Amygdala (tissue), 56 donors: ENCODE results near the gene CDO1.
A peak's percentile ranks its signal among the peaks of the same experiment; 100 is the strongest.

Experiments
- DNase-seq, 56 donors: peaks; one replicate each; lab custom pipeline; 2025; lab: John Stamatoyannopoulos, UW

The CDO1 gene

GRCh38 chr5:115816226-115817081 is at the start of gene CDO1:
CDO1 (minus strand) TSS chr5:115816659; CDS start chr5:115816397, 262 bp downstream.
- DNase-seq: peak in 55 of 56 donors; percentile 18 to 87 (median 69)

DNA sequence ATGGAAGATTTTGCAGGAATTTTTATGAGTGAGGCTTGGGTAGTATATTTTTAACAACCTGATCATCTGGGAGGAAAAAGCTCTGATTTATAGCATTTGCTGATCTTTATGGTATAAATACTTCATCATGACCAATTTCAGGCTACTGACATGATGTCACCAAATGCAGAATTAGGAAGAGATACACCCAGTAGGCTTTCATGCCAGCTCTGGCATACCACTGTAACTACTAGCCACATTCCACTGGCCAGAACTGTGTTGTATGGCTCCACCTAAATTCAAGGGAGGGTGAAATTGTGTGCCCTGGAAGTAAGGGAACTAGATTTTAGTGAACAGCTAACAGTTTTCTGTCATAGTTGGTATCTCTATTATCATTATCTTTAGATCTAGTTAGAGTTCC is 42.9 kb upstream of the CDO1 start:
- DNase-seq: no peak

DNA sequence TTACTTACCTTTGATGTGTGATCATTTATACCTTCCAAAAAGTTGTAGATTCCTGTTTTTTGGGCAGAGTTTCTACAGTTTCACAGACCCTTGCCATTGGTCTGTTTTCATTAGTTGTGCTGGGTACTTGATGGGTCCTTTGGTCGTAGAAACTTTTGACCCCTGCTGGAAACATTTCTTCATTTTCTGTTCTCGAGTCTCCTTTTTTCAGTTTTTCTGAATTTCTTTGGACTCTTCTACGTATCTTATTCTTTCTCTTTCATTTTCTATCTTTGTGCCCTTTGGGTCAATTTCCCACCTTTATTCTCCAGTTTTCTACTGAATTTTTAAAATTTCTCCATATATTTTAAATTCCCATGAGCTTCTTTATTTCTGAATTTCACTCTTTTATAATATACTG is 41.9 kb upstream of the CDO1 start:
- DNase-seq: no peak

- DNase-seq: no peak
Measured at GRCh38 chr5:115857626-115858349, 41.3 kb upstream of the CDO1 start.

DNA sequence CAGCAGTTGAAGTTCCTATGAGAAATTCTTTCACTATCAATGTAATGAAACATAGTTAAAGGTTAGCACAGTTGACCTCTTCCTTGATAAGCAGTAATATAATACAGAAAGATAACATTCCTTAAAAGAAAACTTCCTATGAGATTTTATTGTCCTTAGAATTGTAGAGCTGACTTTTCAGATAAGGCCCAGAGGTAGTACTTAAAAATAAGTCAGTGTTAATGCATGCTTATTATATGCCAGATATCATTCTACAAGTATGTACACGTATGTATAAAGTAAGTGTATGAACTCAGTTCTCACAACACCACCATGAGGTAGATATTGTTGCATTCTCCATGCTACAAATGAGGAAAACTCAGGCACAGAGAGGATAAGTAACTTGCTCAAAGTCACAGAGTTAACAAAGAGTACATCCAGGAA is 40.6 kb upstream of the CDO1 start:
- DNase-seq: no peak

DNA sequence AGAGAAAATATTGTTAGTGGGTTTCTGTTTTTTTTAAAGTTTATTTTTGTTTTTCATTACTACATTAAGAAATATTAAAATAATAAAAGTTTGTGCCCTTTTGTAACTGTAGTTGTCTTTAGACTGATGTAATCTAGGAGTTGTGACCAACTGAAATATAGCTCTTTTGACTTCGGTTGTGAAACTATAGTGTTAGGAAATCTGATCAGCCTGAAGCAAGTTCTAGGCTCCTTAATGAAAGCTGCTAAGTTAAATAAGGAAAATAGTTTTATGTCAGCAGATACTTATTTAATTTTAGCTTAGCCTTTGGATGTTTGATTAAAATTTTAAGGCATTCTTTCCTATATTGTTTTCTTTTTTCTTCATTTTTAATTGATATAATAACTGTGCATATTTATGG is 39.5 kb upstream of the CDO1 start:
- DNase-seq: no peak

DNA sequence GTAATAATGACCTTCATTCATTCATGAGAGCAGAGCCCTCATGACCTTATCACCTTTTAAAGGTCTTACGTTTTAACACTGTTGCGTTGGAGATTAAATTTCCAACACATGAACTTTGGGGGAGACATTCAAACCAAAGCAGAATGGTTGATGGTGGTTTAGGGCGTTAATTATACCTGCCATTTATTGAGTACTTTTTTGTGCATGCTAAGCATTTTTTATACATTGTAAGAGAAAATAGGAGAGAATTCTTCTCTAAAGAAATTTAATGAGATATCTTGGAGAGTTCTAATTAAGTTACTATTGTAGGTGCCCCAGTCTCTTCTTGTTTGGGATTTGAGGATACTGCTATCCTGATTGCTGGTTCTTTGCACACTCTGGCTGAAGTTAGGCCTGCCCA is 37.7 kb upstream of the CDO1 start:
- DNase-seq: no peak

DNA sequence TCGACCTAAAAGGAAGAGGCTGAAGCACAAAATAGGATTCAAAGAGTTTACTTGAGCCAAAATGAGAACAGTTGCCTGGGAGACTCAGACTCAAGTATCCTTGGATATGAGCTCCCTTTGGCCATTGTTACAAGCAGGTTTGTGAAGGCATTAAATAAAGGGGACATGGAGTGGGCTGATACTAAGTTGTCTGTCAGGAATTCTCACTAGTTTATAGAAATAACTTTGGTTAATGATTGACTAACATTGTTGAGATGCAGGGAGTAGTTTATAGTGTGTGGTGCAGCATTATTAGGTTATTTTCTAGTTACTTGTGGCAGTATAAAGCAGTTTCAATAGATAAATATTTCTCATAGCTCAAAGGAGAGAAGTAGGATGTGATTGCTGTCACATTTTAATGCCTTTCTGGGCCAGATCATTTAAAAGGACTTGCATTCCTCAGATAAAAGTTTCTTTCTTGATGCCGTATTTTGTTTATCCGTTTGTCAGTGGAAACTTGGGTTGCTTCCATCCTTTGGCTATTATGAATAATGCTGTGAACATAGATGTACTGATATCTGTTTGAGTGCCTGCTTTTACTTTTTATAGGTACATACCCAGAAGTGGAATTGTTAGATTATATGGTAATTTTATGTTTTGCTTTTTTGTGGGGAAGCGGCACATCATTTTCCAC is 34.4 kb upstream of the CDO1 start:
- DNase-seq: no peak

DNA sequence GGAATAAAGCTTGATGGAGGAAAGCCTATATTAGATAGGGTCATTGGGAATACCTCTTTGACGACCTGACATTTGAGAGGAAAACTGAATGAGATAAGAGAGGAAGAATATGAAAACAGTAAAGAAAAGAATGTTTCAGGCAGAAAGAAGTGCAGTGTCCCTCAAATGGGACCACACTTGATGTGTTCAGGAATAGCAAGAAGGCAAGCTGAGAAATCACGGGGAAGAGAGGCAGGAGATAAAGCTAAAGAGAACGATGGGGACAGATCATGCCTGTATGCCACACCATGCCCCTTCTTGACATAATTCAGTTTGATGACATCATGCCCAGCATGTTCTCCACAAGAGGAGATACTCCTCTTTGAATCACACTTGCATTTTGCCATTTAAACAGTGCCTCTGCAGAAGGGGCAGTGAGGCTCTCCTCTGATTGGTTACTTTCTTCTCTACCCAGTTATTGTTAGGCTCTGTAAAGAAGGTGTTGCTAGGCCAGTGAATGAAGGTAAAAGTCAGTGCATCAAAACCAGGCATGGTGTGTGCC is 32.9 kb upstream of the CDO1 start:
- DNase-seq: no peak

- no peak for DNase-seq
Measured at GRCh38 chr5:115847290-115847689, 30.8 kb upstream of the CDO1 start.

DNA sequence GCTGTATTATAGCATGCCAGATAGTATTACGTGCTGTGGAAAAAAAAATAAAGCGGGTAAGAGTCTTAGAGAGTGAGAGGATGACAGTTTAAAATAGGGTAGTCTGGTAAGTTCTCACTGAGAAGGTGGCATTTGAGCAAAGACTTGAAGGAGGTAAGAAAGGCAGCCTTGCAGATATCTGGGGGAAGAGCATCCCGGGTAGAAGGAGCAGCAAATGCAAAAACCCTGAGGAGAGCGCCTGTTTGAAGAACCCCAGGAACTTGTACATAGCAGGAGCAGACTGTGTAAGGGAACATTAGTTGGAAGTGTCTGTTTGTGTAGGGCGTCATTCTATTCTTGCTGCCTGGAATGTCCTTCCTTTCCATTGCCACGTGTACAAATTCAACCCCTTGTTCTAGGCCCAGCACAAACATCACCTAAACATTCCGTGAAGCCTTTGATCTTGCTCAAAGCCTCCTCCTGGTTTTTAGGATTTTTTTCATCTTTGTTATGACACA is 27.9 kb upstream of the CDO1 start:
- DNase-seq: no peak

DNA sequence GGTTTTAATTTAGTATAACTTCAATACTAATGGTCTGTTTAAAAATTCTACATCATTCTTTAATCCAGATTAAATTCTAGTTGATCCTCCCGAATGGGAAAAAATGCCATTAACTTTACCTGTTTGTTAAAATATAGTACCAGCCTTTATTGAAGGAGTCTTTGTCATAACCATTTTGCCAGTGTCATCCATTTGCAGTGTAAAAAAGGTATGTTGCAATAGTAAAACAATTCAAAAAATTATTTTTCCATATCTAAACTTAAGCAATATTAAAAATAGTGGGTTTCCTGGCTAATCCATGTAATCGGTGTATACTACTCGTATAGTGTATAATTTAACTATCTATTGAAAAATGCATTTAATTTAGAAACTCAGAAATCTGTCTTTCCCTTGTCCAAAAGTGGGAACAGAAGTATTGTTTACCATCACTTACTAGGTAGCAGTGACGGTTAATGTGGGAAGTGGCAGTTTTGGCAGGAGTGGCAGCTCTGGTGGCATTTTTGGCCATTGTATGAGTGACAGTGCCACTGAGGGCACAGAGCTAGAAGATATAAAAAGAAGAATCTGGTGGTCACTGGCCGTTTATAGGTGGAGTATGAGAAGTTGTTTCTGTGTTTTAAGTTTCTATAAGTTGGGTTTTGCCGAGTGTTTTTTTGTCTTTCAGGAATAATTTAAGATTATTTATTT is 27.1 kb upstream of the CDO1 start:
- no peak for DNase-seq

GRCh38 chr5:115842952-115843351 is 26.5 kb upstream of the CDO1 start:
- DNase-seq: no peak

DNA sequence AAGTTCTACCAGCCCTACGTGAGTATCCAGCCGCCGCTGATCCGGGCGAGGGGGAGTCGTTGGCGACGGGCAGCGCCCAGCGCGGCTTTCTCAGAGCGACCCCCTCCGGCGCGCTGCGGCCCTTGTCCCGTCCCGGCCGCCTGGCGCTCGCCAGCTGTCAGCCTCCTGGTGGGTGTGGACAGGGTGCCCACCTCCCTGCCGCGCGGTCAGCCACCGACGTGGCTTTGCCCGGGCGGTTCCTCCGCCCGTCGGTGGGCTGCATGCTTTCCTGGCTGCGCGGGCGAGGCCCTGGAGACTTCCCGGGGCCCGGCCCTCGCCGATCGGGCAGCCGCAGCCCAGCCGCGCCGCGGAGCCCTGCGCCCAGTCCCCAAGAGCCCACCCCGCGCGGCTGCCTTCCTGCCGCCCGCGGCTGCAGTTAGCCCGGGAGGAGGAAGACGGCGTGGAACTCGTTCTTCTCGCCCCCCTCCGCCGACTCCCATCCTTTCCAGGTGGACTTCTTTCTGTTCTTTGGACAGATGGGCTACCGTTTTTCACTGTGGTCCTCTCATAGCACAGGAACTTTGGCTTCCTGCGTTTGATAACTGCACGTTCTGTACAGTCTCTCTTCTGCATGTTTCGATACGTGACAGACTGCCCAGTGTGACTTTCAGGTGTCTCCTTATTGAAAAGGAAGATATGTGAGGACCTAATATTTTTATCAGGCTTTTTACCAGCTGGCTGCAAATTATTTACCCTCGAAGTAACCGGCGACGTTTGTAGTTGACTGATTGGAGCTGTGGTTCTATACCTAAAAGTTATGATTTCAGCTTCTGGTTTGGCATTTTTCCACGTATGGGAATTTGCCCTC is 25.9 kb upstream of the CDO1 start:
- DNase-seq: peak in 14 of 56 donors; percentile 32 to 80 (median 43)

DNA sequence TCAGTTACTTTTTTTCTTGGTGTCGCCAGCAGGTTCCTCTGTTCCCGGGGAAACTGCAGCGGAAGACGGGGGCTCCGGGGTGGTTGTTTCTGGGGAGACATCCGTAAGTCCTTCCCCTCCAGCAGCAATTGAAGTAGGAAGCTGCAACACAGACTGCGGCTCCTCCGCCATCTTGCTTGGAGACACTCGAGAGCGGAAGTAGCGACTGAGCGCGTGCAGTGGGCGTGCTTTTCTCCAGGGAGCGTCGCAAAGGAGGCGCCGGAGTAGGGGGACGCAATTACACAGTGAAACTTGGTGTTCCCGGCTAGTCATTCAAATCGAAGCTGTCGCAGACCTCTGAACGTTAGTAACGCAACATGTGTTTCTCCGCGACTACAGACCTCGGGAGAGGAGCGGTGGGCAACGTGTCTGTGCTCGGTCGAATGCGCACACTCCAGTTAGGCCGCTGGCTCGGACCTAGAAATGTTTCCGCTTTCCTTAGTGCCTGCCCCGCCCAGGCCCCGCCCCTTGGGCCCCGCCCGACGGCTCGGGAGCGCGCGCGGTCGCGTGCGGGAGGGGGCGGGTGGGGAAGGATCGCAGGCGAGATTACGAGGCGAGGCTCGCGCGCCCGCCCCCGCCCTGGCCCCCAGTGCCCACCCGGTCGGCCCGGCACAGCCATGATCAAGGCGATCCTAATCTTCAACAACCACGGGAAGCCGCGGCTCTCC is 25.1 kb upstream of the CDO1 start, which contains the start of the genes AP3S1 and ATG12:
AP3S1 (plus strand) TSS at position 554 of the 707 bp plus-strand sequence; CDS start at position 657, 103 bp downstream.
ATG12 (minus strand) TSS at position 184 of the 707 bp plus-strand sequence; CDS start at position 171, 13 bp downstream.
- peak; percentile 67 to 99 (median 93) for DNase-seq

GRCh38 chr5:115840873-115841272 is 24.4 kb upstream of the CDO1 start:
- no peak for DNase-seq

DNA sequence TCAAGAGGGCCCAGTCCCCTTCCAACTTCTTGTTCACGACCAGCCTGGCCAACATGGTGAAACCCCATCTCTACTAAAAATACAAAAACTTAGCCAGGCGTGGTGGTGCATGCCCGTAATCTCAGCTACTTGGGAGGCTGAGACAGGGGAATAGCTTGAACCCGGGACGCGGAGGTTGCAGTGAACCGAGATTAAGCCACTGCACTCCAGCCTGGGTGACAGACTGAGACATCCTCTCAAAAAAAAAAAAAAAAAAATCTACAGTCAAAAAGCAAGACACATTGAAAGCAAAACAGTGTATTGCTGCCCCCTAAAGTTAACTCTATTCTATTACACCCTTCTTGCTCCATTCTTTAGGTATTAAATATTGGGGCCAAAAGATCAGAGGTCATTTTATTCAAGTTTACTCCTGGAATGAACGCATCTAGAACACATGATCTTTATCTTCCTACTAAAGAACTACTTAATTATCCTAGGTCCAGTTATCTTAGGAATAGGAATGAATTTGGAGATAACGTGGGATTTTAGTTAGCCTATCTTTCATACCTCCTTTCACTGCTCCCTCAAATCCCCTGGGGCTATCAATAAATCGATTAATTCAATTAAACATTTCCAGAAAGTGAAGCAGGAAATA is 22.5 kb upstream of the CDO1 start:
- DNase-seq: peak in 2 of 56 donors; percentile 8 to 9

- DNase-seq: no peak
Measured at GRCh38 chr5:115835481-115835880, 19.0 kb upstream of the CDO1 start.
